HG02870 (cell line): ENCODE data around the gene DCLK3.
A peak's percentile ranks its signal among the peaks of the same experiment; 100 is the strongest.

ENCODE experiments used
- ATAC-seq: cut with Tn5 transposase; IDR thresholded peaks from one replicate; pipeline ENCODE4 v1.9.1; 2021; ENCODE audit warnings: mild to moderate bottlenecking, moderate library complexity; ENCODE audit not compliant: unreplicated experiment

Gene DCLK3

DNA sequence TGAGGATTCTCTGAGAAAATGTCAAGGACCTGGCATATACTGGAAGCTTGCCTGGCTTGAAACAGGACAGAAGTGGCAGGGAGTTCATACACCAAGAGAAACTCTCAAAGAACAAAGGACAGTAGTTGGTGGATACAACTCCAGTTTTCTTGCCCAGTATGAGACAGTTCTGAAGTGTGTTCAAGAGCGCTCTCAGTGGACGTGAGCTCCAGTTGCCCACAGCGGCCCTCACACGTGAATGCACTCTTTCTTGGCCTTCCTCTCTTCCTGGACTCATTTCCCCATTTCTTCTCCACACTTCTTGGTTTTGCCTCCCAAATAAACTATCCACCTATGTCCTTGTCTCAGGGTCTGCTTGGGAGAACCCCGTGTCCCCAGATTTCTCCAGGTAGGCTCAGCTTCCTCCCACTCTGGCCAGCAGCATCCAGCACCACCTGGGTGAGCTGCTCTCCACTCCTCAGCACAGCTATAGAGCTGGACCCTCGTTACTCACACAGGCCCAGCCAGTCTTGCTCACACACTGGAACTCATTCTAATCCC is 54.5 kb downstream of the DCLK3 start:
- ATAC-seq: no peak

DNA sequence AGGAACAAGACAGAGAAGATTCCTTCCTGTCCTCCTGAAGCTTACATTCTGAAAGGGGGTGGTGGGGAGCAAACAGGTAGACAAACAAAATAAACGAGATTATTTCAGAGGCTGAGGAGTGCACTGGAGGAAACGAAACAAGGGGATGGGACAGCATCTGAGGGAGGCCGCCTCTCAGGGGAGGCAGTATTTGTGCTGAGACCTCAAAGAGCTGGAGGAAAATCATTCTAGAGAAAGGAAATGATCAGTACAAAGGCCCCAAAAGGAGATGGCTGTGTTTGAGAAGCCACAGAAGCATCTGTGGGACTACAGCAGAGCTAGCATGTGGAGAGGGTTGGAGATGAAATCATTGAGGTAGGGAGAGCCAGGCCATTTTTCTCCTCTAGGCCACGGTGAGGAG is 55.1 kb downstream of the DCLK3 start:
- no peak for ATAC-seq

DNA sequence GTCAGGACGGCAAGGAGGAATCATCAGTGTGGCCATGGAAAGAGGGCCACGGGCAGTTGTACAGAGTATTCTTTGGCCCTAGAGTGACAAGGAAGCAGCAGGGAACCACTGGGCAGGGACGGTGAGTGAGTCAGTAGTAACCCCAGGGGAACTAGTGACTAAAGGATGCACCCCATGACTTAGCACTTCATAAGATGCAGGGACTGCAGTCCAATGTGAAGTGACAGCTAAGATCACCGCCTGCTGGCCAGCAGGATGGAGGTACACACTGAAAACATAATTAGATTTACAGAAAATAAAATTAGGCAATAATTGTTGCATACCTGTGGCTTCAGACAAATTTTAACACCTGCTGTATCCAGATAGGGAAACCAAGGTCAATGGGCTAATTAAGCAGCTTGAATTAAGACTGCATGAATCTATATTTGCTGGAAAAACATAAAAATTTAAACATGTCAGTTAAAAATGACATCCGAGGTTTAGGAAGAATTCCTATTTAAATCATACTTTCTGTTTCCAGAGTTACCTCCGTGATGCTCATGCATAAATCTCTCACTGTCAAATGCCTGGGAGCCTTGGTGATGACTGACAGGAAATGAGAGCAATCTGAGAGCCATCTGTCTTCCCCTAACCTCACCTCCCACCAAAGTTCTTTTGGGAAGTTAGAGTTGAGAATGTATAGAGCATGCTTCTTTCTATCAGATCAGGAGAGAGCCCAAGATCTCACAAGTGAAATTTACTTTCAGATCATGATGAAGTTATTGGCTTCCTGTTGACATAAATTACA is 56.5 kb downstream of the DCLK3 start:
- ATAC-seq: no peak

DNA sequence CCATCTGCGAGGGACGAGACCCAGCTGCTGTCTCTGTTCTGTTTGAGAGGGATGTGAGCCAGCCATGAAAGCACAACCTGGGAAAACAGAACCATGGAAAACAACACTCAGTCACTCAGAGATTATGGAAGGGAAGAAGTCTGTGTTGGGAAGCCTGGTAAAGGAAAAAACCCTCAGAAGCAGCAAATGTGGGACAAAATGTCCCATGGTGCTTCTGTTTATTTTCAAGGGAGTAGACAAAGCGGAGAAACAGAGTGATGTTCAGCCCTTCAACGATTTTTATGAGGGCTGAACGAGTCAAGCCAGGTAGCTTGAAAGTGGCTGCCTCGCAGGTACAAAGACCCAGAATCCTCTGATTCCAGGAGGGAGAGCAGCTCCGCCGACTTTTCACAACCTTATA is 59.3 kb downstream of the DCLK3 start:
- ATAC-seq: no peak

DNA sequence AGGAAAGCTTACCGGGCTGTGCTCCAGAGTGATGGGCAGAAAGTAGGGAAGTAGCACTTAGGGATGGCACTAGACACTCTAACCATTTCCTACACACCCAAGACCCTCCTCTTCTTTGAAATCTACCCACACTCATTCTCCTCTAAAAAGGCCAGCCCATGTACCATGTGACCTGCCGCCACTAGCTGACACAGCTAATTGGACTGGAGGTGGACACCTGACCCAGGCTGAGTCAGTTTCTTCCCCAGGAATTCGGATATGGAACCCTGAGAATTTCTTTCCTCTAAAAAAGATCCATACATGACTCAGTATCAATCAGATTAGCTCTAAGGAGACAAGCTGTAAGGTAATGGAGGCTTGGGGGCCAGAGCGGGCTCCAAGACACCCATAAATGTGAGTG is 60.1 kb downstream of the DCLK3 start:
- ATAC-seq: no peak

DNA sequence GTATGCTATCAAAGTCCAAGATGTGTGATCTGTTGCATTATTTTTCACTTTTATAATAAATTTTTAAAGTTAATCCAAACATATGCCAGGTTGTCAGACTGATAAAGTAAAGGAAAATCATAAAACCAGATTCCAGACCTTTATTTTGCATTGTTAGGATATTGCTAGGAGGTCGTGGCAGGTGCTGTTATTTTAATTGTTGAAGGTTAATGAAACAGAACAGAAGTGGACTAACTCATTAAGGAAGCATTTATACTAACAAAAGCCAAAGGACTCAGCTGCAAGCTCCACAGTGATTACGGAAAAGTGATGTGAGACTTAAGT is 63.1 kb downstream of the DCLK3 start:
- no peak for ATAC-seq

DNA sequence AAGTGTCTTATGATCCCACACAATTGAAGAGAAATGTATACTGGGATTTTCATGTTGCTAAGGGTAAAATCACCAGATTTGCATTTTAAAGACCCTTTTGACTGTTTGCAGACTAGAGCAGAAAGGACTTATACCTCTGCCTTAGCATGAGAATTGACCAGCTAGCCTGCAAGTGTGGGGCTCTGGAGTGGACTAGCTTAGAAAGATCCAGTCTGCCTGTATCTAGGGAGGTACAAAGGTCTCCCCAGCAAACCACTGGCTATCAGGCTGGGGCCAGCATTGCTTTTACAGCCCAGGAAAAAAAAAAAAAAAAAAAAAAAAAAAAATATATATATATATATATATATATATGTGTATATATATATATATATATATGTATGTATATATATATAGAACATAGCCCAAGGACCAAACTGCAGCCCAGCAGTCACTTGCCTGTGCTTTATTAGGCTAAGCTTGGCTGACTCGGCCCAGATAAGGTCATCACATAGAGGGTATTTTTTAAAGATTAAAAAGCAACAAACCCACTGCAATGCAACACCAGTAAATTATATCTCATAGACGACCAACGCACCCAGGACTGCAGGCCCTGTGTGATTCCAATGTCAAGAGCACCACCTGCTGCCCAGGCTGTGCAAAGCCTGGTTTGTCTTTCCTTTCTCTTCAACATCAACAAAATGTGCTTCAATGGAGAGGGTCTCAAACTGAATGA is 63.7 kb downstream of the DCLK3 start:
- peak; percentile 82 for ATAC-seq

DNA sequence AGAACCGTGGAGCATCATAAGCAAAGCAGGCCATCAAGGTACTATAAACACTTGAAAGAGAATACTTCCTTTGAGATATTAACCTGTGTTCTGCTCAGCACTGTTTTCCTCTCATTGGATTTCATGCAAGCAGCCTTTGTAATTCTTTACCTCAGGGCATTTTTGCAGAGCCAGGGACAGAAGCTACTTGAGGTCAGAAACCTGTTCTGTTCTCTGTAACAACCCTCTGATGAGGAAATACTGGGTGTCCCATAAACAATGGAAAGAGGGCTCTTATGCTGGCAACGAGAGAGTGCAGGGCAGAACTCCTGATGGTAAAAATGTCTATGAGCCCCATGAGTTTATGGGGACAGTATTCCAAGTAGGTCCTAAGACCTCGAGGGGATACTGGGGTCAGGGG is 66.0 kb downstream of the DCLK3 start:
- no peak for ATAC-seq

DNA sequence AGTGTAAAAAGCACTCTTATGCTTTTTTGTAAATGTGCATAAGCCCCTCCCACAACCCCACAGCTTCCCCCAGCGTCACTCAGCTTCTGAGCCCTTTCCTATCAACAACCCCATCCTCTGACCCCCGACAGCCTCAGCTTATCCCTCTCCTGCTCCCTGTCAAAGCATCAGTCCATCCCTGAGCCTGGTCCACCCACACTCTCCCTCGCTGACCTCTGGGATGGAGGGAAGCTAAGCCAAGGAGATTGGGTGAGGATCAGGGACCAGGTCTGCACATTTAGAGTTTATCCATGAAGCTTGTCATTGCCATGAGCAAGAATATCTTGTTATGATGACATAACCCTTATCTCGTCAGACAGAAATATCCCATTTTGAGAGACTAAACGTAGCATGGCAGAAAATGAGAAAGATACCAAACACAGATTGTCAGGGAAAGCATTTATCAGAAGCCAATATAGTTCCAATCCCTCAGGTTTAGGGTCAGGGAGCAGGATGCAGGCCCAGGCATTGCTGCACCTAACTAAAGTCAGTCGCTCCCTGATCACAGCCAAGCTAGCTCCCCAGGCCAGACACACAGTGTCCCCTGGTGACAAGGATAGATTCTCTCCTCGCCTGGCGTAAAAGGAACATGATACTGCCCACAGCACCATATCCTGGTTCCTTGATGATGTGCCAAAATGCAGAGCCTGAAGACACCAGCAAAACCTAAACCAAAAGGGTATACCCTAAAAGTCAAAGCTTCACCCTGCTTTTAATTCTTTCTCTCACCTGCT is 66.9 kb downstream of the DCLK3 start:
- no peak for ATAC-seq

DNA sequence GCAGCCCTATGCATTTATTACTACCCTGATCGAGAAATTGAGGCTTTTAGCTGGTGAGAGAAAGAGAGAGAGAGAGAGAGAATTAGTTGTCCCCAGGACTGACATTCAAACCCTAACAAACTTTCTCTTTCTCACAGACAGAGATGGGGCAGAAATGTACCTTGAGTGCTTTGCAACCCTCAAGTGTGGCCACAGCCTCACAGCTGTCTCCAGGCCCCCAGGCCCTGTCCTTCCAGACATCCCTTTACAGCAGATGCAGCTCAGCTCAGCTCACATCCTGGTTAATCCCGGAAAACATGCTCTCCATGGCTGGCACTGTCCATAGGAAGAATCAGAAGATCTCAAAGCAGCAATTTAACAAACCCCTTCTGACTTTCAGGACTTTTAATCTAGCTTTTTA is 67.6 kb downstream of the DCLK3 start:
- ATAC-seq: no peak

DNA sequence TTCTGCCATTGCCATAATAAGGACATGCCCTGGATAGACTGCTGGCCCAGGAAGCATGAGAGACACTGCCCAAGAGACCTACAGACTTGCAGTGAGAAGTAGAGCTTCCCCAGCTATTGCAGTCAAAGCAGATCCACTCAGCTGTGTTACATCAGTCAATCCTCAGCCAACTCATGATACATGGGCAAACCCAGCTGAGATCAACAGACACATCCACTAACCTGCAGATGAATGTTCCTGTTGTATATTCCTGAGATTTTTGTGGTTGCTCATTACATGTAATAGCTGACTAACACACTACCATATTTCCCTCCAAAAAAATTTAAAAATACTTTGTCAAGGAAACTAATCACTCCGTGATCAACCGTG is 68.6 kb downstream of the DCLK3 start:
- no peak for ATAC-seq

DNA sequence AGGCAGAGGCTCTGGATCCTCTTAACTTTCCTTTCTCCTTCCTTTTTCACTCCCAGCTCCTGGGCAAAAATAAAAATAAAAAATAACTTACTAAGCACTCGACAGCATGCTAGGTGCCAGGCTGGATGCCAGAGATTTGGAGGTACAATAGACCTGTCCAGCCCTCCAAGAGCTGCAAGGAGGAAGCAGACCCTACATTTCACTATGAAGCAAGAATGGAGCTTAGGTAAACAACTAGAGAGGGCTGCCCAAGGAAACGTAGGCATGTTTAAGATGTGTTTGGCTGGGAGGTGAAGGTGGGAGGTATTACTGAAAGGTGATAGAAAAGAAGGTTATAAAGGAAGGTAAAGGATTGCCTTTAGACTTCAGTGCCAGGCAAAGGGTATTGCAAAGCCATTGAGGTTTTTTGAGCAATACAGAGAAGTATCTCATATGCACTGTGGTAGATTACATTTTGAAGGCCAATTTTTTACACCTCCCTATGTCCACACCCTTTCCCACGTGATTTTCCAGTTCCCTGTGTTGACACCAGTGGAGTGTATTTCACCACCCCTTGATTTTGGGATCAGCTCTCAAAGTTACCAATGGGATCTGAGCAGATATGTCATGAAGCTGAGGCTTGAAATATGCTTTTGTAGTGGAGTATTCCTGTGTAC is 69.1 kb downstream of the DCLK3 start:
- no peak for ATAC-seq

DNA sequence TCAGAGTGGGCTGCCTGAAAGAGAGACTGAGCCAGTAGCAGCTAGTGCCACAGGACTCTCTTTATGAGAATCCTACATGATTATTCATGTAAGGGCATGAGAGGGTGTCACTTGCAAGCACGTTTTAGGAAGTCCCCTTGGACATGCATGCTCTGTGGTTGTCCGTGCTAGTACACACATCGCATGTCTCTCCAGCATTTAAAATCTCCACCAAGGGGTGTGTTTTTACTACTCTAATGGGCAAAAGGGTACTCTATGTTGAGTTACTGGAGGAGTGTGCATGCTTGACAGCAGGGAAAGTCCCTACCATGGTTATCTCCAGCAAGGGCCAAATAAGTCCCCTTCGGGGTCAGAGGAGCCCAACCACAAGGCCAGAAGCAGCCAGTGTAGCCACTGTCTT is 70.7 kb downstream of the DCLK3 start:
- peak; percentile 83 for ATAC-seq

DNA sequence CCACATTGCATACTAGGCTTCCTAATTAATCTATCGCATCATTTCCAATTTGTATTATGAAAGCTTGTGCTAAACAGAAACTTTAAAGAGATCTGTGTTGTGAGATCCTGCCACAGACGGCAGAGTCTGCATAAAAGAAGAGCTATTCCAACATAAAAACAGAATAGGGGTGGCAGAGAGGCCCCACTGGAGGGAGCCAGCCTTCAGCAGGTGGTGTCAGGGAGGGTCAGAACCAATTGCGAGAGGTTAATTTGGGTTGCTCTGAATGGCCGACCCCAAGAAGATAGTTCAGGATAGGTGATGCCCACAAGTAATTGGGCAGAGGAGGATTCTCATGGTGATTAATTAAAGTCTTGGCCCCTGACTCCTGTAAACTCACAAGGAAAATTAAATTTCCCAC is 74.8 kb downstream of the DCLK3 start:
- ATAC-seq: no peak

DNA sequence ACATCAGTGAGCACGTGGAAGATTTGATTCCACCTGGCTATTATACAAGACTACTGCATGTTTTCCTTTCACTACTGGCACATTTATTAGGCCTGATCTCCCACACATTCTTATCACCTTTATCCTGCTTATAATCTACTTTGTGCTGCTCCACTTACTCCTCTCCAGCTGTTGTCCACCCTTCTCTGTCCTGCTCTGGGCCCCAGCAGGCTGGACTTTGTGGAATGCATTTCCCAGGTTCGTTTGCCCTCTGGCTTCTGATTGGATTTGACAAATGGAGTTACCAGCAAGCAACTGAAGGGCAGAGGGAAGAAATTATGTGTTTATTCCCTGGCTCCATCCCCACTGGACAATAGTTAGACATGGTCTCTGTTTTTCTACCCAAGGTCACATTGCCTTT is 75.5 kb downstream of the DCLK3 start:
- no peak for ATAC-seq

DNA sequence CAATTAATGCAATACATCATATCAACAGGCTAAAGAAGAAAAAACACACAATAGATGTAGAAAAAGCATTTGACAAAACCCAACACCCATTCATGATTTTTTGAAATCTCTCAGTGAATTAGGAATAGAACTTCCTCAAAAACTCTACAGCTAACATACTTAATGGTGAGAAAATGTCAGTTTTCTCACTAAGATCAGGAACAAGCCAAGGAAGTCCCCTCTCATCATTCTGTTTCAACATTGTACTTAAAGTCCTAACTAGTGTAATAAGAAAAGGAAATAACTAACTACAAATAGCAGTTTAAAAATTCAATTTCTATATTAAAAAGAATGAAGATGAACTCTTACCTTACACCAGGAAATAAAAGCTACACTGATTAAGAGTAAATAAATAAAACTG is 77.8 kb downstream of the DCLK3 start:
- ATAC-seq: no peak

DNA sequence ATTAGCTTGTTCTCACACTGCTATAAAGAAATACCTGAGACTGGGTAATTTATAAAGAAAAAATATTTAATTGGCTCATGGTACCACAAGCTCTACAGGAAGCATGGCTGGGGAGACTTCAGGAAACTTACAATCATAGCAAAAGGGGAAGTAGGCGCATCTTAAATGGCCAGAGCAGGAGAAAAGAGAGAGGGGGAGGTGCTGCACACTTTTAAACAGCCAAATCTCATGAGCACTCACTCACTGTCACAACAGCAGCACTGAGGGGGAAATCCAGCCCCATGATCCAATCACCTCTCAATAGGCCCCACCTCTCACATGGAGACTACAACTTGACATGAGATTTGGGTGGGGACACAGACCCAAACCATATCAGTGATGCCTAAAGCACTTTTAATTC is 82.5 kb downstream of the DCLK3 start:
- no peak for ATAC-seq

DNA sequence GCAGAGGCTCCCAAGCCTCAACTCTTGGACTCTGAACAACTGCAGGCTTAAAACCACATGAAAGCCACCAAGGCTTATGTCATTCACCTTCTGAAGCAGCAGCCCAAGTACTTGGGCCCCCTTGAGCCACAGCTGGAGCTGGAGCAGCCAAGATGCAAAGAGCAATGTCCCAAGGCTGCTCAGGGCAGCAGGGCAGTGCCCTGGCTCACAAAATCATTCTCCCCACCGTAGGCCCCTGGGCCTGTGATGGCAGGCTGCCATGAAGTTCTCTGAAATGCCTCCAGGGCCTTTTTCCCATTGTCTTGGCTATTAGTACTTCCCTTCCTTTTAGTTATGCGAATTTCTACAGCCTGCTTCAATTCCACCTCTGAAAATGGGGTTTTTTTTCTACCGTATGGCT is 83.4 kb downstream of the DCLK3 start:
- no peak for ATAC-seq

DNA sequence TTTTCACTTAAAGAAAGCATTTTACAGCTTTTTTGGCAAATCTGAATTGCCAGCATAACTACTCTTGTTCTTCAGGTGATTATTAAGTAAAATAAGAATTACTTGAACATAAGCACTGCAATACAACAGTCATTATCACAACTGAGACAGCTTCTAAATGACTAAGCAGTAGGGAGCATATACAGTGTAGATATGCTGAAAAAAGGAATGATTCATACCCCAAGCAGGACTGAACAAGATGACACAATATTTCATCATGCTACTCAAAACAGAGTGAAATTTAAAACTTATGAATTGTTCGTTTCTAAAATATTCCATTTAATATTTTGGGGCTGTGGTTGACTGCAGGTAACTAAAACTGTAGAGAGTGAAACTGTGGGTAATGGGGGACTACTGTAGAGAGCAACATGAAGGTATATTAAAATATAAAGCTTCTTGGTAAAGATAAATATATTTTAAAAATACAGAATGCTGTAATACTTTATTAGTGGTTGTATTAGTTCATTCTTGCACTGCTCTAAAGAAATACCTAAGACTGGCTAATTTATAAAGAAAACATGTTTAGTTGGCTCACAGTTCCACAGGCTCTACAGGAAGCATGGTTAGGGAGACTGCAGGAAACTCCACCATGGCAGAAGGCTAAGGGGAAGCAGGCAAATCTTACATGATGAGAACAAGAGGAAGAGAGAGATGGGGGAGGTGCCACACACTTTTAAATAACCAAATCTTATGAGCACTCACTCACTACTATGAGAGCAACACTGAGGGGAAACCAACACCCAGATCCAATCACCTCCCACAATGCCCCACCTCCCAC is 84.8 kb downstream of the DCLK3 start:
- ATAC-seq: peak; percentile 67

DNA sequence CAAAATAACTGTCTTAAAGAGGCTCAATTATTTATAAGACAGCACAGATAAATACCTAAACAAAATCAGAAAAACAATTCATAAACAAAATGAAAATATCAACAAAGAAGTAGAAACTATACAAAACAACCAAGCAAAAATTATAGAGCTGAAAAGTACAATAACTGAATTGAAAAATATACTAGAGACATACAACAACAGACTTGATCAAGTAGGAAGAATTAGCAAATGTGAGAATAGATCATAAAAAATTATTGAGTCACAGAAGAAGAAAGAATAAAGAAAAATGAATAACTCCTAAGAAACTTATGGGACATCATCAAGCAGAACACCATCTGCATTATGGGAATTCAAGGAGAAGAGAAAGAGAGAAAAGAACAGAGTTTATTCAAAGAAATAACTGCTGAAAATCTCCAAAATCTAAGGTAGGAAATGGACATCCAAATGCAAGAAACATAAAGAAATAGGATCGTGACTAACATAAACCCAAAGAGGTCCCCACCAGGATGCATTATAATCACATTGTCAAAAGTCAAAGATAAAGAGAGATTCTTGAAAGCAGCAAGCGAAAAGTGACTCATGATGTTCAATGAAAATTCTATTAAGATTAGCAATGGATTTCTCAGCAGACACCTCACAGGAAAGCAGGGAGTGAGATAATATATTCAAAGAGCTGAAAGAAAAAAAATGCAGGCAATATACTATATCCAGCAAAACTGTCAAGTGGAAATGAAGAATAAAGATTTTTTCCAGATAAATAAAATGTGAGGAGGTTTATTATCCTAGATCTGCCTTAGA is 85.9 kb downstream of the DCLK3 start:
- ATAC-seq: no peak
